Right cardiac atrium (tissue), 5 donors: ENCODE results near the gene VIPR2. TPM values are rescaled to one million over a fixed set of nuclear protein-coding genes. Genes with fewer than 3 reads are reported as not detected.
"Not testable (repeated sequence)": the region's sequence is repeated elsewhere in the genome, so short reads cannot be mapped to it uniquely, and the experiment has no call there.

Experiments used
- ATAC-seq, 2 donors: fragments of 200-7000 bp; cut with Tn5 transposase; one replicate each; pipeline versions ENCODE4 v1.8.0 to v1.9.1; 2020; ENCODE audit warnings: moderate library complexity in 2 of 2, mild to moderate bottlenecking in 1 of 2
- DNase-seq, 3 donors: peaks; one replicate each; pipeline ENCODE4 v3.0.0-alpha.2; 2020
- H3K27ac ChIP-seq: one replicate; pipeline ENCODE4 v1.5.1; 2013; ENCODE audit warnings: mild to moderate bottlenecking, low read length, control low read depth, moderate library complexity
- H3K27me3 ChIP-seq: one replicate; pipeline ENCODE4 v1.6.1; 2013; ENCODE audit not compliant: control insufficient read depth, insufficient read depth
- H3K4me1 ChIP-seq: one replicate; pipeline ENCODE4 v1.6.1; 2013; ENCODE audit warnings: low read length; ENCODE audit not compliant: control insufficient read depth, insufficient read depth
- H3K4me3 ChIP-seq: one replicate; pipeline ENCODE4 v1.5.1; 2013; ENCODE audit warnings: low read length, control low read depth
- H3K9me3 ChIP-seq: one replicate; pipeline ENCODE4 v1.6.1; 2013; ENCODE audit warnings: low read length; ENCODE audit not compliant: control insufficient read depth
- WGBS: extraction: QIAGEN DNeasy Blood & Tissue Kit; methylation state at CpG from one replicate; pipeline ENCODE4 v1.1.7; 2013; 5-methylcytosine and 5-hydroxymethylcytosine counted together
- intact Hi-C, 4 donors: fragments of 100-400 bp; cut with DNase I; formaldehyde crosslinking; loops; one replicate each; pipeline versions ENCODE4 v1.11.0 to v1.14.0; 2022 to 2023
- polyA plus RNA-seq: library from polyadenylated mRNA; stranded (reverse); fragments of 200-250 nt; gene quantifications from one replicate; pipeline ENCODE4 v1.2.3, GENCODE V29; 2013
- total RNA-seq, 4 donors: library from RNA; stranded (reverse); fragmentation: NEBNext Ultra II Directional; extraction: Animal tissue kit (Norgen Biotek cat#: 25700); gene quantifications; one replicate each; pipeline ENCODE4 v1.2.1, GENCODE V29; 2021
- donor health status: healthy with polysubstance abuse.
- donor health status: DM: no; HTN: yes; CAD: no.
- donor health status: DM: no; HTN: no; CAD: no.
- donor health status: DM: no; HTN: yes; CAD: no; lungs with severe emphysema.
- donor health status: DM: yes; HTN: yes; CAD: no.

The VIPR2 gene
- total and polyA plus RNA-seq, 5 donors = 7.3 to 13.7 (median 9.5) TPM

- DNase-seq (no peak), ATAC-seq (no peak)
- WGBS = 80% methylated on average over 21 of the region's 21 CpGs
- Histone ChIP-seq H3K27me3 (no peaks in the 10 kb centered on the region), H3K4me3 (no peak overlapping the region), H3K9me3 (no peaks in the 10 kb centered on the region), H3K27ac (no peak overlapping the region), H3K4me1 (no peaks in the 10 kb centered on the region)
- intact Hi-C loops = no loop called here
Measured at GRCh38 chr7:159126311-159127260, 18.1 kb downstream of the VIPR2 start.

GRCh38 chr7:159125955-159126270 lies 18.8 kb downstream of the VIPR2 start:
- Histone ChIP-seq H3K4me3 (no peak overlapping the region), H3K4me1 (no peaks in the 10 kb centered on the region), H3K27me3 (no peaks in the 10 kb centered on the region), H3K9me3 (no peaks in the 10 kb centered on the region), H3K27ac (no peak overlapping the region)
- no peak for ATAC-seq
- DNase-seq = no peak
- intact Hi-C loops = no loop called here
- 81% methylated on average over 3 of the region's 3 CpGs for WGBS

GRCh38 chr7:159125104-159125954 lies 19.3 kb downstream of the VIPR2 start:
- Histone ChIP-seq H3K4me1 (no peaks in the 10 kb centered on the region), H3K27ac (no peak overlapping the region), H3K27me3 (no peaks in the 10 kb centered on the region), H3K4me3 (no peak overlapping the region), H3K9me3 (no peaks in the 10 kb centered on the region)
- DNase-seq (no peak), ATAC-seq (no peak)
- intact Hi-C loops = no loop called here
- 83% methylated on average over 9 of the region's 9 CpGs for WGBS

GRCh38 chr7:159123793-159124192 lies 20.9 kb downstream of the VIPR2 start:
- H3K9me3 ChIP-seq, H3K4me1 ChIP-seq, DNase-seq, H3K4me3 ChIP-seq, H3K27ac ChIP-seq, H3K27me3 ChIP-seq, ATAC-seq, intact Hi-C loops: not testable (repeated sequence)
- 58% methylated on average over 1 of the region's 1 CpG for WGBS

- H3K4me3 ChIP-seq, ATAC-seq, DNase-seq, intact Hi-C loops, H3K27ac ChIP-seq, H3K9me3 ChIP-seq, H3K27me3 ChIP-seq, H3K4me1 ChIP-seq: not testable (repeated sequence)
Measured at GRCh38 chr7:159123294-159123693, 21.4 kb downstream of the VIPR2 start.

DNA sequence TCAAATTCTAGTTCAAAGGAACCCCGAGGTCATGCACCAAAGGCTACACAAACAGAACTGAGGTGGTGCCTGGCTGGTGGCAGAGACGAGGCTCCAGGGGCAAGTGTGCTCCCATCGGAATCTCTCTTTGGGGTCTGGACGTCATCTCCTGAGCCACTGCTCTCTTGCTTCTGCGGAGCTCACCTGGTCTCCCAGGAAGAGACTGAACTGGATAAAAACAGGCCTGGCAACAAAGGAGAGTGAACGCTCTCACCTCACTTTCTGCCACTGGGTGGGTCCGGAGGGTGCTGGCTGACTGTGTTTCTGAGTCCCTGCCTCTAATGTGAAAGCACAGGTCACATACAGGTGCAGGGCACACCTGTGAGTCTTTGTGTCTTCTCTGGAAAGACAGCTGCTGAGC lies 22.4 kb downstream of the VIPR2 start:
- Histone ChIP-seq H3K4me1 (no peaks in the 10 kb centered on the region), H3K27me3 (no peaks in the 10 kb centered on the region), H3K27ac (no peak overlapping the region), H3K9me3 (no peaks in the 10 kb centered on the region), H3K4me3 (no peak overlapping the region)
- DNase-seq (no peak), ATAC-seq (no peak)
- WGBS = 72% methylated on average over 7 of the region's 7 CpGs
- intact Hi-C loops = no loop called here

- no peak for ATAC-seq
- Histone ChIP-seq H3K4me3 (no peak overlapping the region), H3K4me1 (no peaks in the 10 kb centered on the region), H3K9me3 (no peaks in the 10 kb centered on the region), H3K27me3 (no peaks in the 10 kb centered on the region), H3K27ac (no peak overlapping the region)
- no peak for DNase-seq
- 71% methylated on average over 4 of the region's 4 CpGs for WGBS
- intact Hi-C loops = no loop called here
Measured at GRCh38 chr7:159121476-159121875, 23.2 kb downstream of the VIPR2 start.

DNA sequence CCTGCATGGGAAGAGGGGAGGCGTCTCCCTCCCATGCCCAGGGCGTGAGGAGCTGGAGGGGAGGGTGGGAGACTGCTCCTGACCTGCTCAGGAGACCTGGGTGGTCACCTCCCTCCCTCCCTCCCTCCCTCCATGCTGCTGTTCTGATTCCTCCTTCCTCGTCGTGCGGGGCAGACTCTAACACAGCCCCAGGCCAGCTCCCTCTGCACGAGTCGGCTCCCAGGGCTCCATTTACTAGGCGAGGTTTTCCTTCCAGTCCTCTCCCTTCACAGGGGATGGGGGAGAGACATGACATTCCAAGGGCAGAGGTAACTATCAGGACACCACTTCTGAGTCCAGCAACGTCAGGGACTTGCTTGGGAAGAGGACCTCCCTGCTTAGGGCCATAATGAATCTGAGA lies 23.6 kb downstream of the VIPR2 start:
- no peaks in the 10 kb centered on the region for H3K9me3 ChIP-seq
- ATAC-seq (no peak), DNase-seq (no peak)
- H3K27me3 ChIP-seq = no peaks in the 10 kb centered on the region
- 85% methylated on average over 9 of the region's 9 CpGs for WGBS
- intact Hi-C loops = no loop called here
- H3K27ac ChIP-seq = no peak overlapping the region
- no peaks in the 10 kb centered on the region for H3K4me1 ChIP-seq
- no peak overlapping the region for H3K4me3 ChIP-seq

DNA sequence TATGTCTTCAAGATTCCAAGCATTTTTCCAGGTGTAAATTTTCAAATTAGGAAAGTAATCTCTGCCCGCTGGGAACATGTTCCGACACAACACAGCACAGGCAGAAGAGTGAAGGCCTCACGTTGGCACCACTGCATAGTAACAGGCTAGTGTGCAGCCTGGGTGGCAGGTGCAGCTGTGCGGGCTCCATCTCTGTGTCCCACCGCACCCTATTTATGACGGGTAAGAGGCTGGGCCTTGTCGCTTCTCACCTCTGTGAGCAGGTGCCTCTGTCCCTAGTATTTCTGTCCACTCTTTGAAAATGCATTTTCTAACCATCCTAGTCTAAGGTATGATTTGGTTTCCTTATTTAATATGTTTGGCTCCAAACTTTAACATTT lies 24.1 kb downstream of the VIPR2 start:
- H3K27me3 ChIP-seq = no peaks in the 10 kb centered on the region
- DNase-seq (no peak), ATAC-seq (no peak)
- intact Hi-C loops = no loop called here
- no peaks in the 10 kb centered on the region for H3K9me3 ChIP-seq
- H3K27ac ChIP-seq = no peak overlapping the region
- WGBS = 90% methylated on average over 7 of the region's 7 CpGs
- H3K4me1 ChIP-seq = no peaks in the 10 kb centered on the region
- H3K4me3 ChIP-seq = no peak overlapping the region

- intact Hi-C loops = loop anchor here in 1 of 4 donors (10.0 kb wide), 1 partner anchor 55 kb away; no protein-coding TSS in a partner anchor
- Histone ChIP-seq H3K27me3 (no peaks in the 10 kb centered on the region), H3K27ac (no peak overlapping the region), H3K4me1 (no peaks in the 10 kb centered on the region), H3K4me3 (no peak overlapping the region), H3K9me3 (no peaks in the 10 kb centered on the region)
- DNase-seq (peak in 1 of 3 donors; percentile 44), ATAC-seq (no peak)
- 83% methylated on average over 11 of the region's 11 CpGs for WGBS
Measured at GRCh38 chr7:159119851-159120539, 24.7 kb downstream of the VIPR2 start.
